ENCODE data around the gene ZNF580.

- TF ChIP-seq NFRKB (IDR thresholded peaks at IDR 0.05; ENCODE audit: low read depth): no peak
- TF ChIP-seq, protein P1, sequence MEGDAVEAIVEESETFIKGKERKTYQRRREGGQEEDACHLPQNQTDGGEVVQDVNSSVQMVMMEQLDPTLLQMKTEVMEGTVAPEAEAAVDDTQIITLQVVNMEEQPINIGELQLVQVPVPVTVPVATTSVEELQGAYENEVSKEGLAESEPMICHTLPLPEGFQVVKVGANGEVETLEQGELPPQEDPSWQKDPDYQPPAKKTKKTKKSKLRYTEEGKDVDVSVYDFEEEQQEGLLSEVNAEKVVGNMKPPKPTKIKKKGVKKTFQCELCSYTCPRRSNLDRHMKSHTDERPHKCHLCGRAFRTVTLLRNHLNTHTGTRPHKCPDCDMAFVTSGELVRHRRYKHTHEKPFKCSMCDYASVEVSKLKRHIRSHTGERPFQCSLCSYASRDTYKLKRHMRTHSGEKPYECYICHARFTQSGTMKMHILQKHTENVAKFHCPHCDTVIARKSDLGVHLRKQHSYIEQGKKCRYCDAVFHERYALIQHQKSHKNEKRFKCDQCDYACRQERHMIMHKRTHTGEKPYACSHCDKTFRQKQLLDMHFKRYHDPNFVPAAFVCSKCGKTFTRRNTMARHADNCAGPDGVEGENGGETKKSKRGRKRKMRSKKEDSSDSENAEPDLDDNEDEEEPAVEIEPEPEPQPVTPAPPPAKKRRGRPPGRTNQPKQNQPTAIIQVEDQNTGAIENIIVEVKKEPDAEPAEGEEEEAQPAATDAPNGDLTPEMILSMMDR (IDR thresholded peaks at IDR 0.05 in 2 of 3, conservative IDR thresholded peaks at IDR 0.05 in 1 of 3; ENCODE audit: insufficient read depth in 2 of 3, low read depth in 1 of 3, low read length in 3 of 3): no peak
- no peak for TF ChIP-seq TGIF2 (CRISPR knock-in tag; IDR thresholded peaks at IDR 0.05)
- TF ChIP-seq, protein P2, sequence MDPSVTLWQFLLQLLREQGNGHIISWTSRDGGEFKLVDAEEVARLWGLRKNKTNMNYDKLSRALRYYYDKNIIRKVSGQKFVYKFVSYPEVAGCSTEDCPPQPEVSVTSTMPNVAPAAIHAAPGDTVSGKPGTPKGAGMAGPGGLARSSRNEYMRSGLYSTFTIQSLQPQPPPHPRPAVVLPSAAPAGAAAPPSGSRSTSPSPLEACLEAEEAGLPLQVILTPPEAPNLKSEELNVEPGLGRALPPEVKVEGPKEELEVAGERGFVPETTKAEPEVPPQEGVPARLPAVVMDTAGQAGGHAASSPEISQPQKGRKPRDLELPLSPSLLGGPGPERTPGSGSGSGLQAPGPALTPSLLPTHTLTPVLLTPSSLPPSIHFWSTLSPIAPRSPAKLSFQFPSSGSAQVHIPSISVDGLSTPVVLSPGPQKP (CRISPR knock-in tag; IDR thresholded peaks at IDR 0.05): no peak
- TF ChIP-seq RBM15 (IDR thresholded peaks at IDR 0.05; ENCODE audit: insufficient read depth, low read length): no peak
- no peak for TF ChIP-seq POLR2AphosphoS5 (IDR thresholded peaks at IDR 0.05; ENCODE audit: control insufficient read depth, insufficient read depth, low read depth, low read length)
- TF ChIP-seq CEBPB (tag; IDR thresholded peaks at IDR 0.05): no peak
- no peak for TF ChIP-seq RCOR1 (IDR thresholded peaks at IDR 0.05; ENCODE audit: borderline replicate concordance in 1 of 2, low read depth in 2 of 2, low read length in 2 of 2)
- TF ChIP-seq ERF (CRISPR knock-in tag; IDR thresholded peaks at IDR 0.05): no peak
- no peak for TF ChIP-seq SMC3 (conservative IDR thresholded peaks at IDR 0.05; ENCODE audit: insufficient read depth, low read depth, low read length)
- no peak for TF ChIP-seq ETS1 (conservative IDR thresholded peaks at IDR 0.05; ENCODE audit: control insufficient read depth, low read depth, low read length)
- no peak for TF ChIP-seq CLOCK (CRISPR knock-in tag; IDR thresholded peaks at IDR 0.05; ENCODE audit: borderline replicate concordance)
- no peak for TF ChIP-seq POLR2A (conservative IDR thresholded peaks at IDR 0.05)
Observed at GRCh38 chr19:55644842-55645511, 4.2 kb downstream of the ZNF580 start.
